Thyroid gland (tissue), 4 donors: ENCODE results near the gene SIAH1. TPM values are rescaled to one million over a fixed set of nuclear protein-coding genes. Genes with fewer than 3 reads are reported as not detected.

Source experiments
- DNase-seq, 2 donors: peaks; one replicate each; pipeline ENCODE4 v3.0.0-alpha.2; 2019
- H3K27ac ChIP-seq, 3 donors: fragments of 200-600 bp; sonication (generic); 1 replicate in 2 of 3; 2 replicates in 1 of 3; pipeline ENCODE4 v1.5.1; 2016 to 2019; ENCODE audit warnings: mild to moderate bottlenecking in 1 of 3, moderate library complexity in 1 of 3
- H3K27me3 ChIP-seq: fragments of 200-600 bp; sonication (generic); one replicate; pipeline ENCODE4 v1.5.1; 2019
- H3K36me3 ChIP-seq, 2 donors: fragments of 200-600 bp; sonication (generic); one replicate each; pipeline ENCODE4 v1.5.1; 2016 to 2019
- H3K4me1 ChIP-seq, 2 donors: fragments of 200-600 bp; sonication (generic); one replicate each; pipeline ENCODE4 v1.5.1; 2017 to 2019
- H3K4me3 ChIP-seq, 3 donors: fragments of 200-600 bp; sonication (generic); replicated peaks in 1 of 3; 1 replicate in 2 of 3; 2 replicates in 1 of 3; pipeline ENCODE4 v1.5.1; 2016; ENCODE audit warnings: mild to moderate bottlenecking in 1 of 3
- H3K9me3 ChIP-seq: fragments of 200-600 bp; sonication (generic); one replicate; pipeline ENCODE4 v1.5.1; 2017
- CTCF ChIP-seq, 6 experiments: fragments of 200-600 bp in 3 of 6; fragments of 450-650 bp in 3 of 6; sonication (generic) in 3 of 6; IDR thresholded peaks; one replicate each; pipeline ENCODE4 v1.5.1; 2016 to 2019; ENCODE audit warnings: antibody characterized with exemption in 6 of 6, mild to moderate bottlenecking in 2 of 6, inconsistent platforms in 1 of 6, moderate library complexity in 1 of 6
- POLR2A ChIP-seq, 2 donors: fragments of 450-650 bp; IDR thresholded peaks; one replicate each; pipeline ENCODE4 v1.6.1; 2017; ENCODE audit warnings: antibody characterized with exemption in 2 of 2, mild to moderate bottlenecking in 2 of 2, moderate library complexity in 1 of 2
- WGBS, 2 donors: methylation state at CpG; one replicate each; pipeline ENCODE4 v1.1.5; 2017; 5-methylcytosine and 5-hydroxymethylcytosine counted together
- intact Hi-C: fragments of 100-400 bp; cut with DNase I; formaldehyde crosslinking; loops from one replicate; pipeline ENCODE4 v1.15.1; 2023
- total RNA-seq, 4 donors: library from RNA; depleted of rRNA; stranded (reverse); fragments of >200 nt; gene quantifications; one replicate each; pipeline ENCODE4 v1.2.3, GENCODE V29; 2016

SIAH1 gene
- total RNA-seq, 4 donors from 2014 or later, result 23.9 to 45.8 (median 34.4) TPM

GRCh38 chr16:48361012-48361411 lies 24.2 kb downstream of the SIAH1 start:
- no peaks in the 10 kb centered on the region for H3K27me3 ChIP-seq
- TF ChIP-seq CTCF (IDR thresholded peaks at IDR 0.05), result no peak
- no peak for TF ChIP-seq POLR2A (IDR thresholded peaks at IDR 0.05)
- H3K9me3 ChIP-seq, result no peaks in the 10 kb centered on the region
- H3K4me3 ChIP-seq, result no peak overlapping the region
- DNase-seq, result peak in 1 of 2 donors; percentile 37
- 39 to 55% methylated on average over 3 of the region's 3 CpGs for WGBS, 2 donors
- H3K4me1 ChIP-seq, result peaks cover 19 to 25% of the 10 kb centered on the region in 2 donors
- peak overlapping the region in 1 of 3 donors; percentile 31 for H3K27ac ChIP-seq
- intact Hi-C loops, result no loop called here
- peaks cover 0 to 6% of the 10 kb centered on the region in 2 donors for H3K36me3 ChIP-seq

- intact Hi-C loops, result no loop called here
- TF ChIP-seq CTCF (IDR thresholded peaks at IDR 0.05) (no peak), POLR2A (IDR thresholded peaks at IDR 0.05) (no peak)
- Histone ChIP-seq H3K27me3 (no peaks in the 10 kb centered on the region), H3K36me3 (peaks cover 0 to 6% of the 10 kb centered on the region in 2 donors), H3K4me3 (no peak overlapping the region), H3K9me3 (no peaks in the 10 kb centered on the region), H3K4me1 (peaks cover 12 to 18% of the 10 kb centered on the region in 2 donors), H3K27ac (no peak overlapping the region)
- no peak for DNase-seq
- 88 to 96% methylated on average over 2 of the region's 2 CpGs for WGBS, 2 donors
Observed at GRCh38 chr16:48359983-48360382, 25.2 kb downstream of the SIAH1 start.

- no peaks in the 10 kb centered on the region for H3K27me3 ChIP-seq
- intact Hi-C loops, result no loop called here
- H3K9me3 ChIP-seq, result no peaks in the 10 kb centered on the region
- peaks cover 10 to 11% of the 10 kb centered on the region in 2 donors for H3K4me1 ChIP-seq
- peaks cover 0 to 6% of the 10 kb centered on the region in 2 donors for H3K36me3 ChIP-seq
- no peak overlapping the region for H3K4me3 ChIP-seq
- TF ChIP-seq POLR2A (IDR thresholded peaks at IDR 0.05) (no peak), CTCF (IDR thresholded peaks at IDR 0.05) (no peak)
- H3K27ac ChIP-seq, result no peak overlapping the region
- WGBS, 2 donors, result 95 to 97% methylated on average over 3 of the region's 3 CpGs
- no peak for DNase-seq
Observed at GRCh38 chr16:48358419-48358818, 26.8 kb downstream of the SIAH1 start.

GRCh38 chr16:48356633-48357376 lies 28.4 kb downstream of the SIAH1 start:
- Histone ChIP-seq H3K27ac (no peak overlapping the region), H3K36me3 (peaks cover 5 to 14% of the 10 kb centered on the region in 2 donors), H3K27me3 (no peaks in the 10 kb centered on the region), H3K9me3 (no peaks in the 10 kb centered on the region), H3K4me1 (peaks cover 10 to 11% of the 10 kb centered on the region in 2 donors), H3K4me3 (no peak overlapping the region)
- intact Hi-C loops, result no loop called here
- WGBS, 2 donors, result 91 to 95% methylated on average over 4 of the region's 4 CpGs
- TF ChIP-seq POLR2A (IDR thresholded peaks at IDR 0.05) (no peak), CTCF (IDR thresholded peaks at IDR 0.05) (no peak)
- DNase-seq, result no peak
